ENCODE measurements around the gene AGXT2. TPM values are rescaled to one million over a fixed set of nuclear protein-coding genes. Genes with fewer than 3 reads are reported as not detected.
A peak's percentile ranks its signal among the peaks of the same experiment; 100 is the strongest.

Gene AGXT2
- total and polyA plus RNA-seq, 4 donors, result 49.4 to 67.9 (median 50.6) TPM

DNA sequence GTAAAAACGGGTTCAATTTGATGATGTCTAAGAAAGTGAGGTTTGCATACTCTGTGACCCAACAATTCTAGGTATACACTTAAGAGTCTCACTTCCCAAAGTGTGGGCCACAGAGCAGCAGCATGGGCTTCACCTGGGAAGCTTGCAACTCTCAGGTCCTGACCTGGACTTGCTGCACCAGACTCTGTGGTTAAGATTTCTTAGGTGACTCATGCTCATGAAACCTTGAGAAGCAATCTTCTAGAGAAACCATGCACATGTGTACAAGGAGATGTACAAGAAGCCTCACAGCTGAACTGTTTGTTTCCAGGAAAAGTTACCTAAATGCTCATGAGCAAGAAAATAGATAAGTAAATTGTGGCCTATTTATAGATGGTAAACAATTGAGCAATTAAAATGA lies 88.4 kb downstream of the AGXT2 start:
- H3K4me3 ChIP-seq (ENCODE audit: low read depth in 1 of 3, low read length in 3 of 3), result no peak overlapping the region
- H3K9ac ChIP-seq (ENCODE audit: low read depth in 1 of 2, low read length in 2 of 2), result no peak overlapping the region
- WGBS, result 86% methylated on average over 1 of the region's 1 CpG
- no peak overlapping the region for H3K27ac ChIP-seq (ENCODE audit: low read depth in 1 of 2, low read length in 2 of 2)
- TF ChIP-seq RXRA (IDR thresholded peaks at IDR 0.05) (no peak), SP1 (IDR thresholded peaks at IDR 0.05) (no peak), HNF4A (conservative IDR thresholded peaks at IDR 0.05) (no peak), YY1 (IDR thresholded peaks at IDR 0.05) (no peak)
- no peaks in the 10 kb centered on the region for H3K9me3 ChIP-seq (ENCODE audit: control insufficient read depth in 4 of 4, low read length in 3 of 4)
- H3K36me3 ChIP-seq (ENCODE audit: control insufficient read depth in 4 of 4, insufficient read depth in 3 of 4, low read depth in 1 of 4, low read length in 3 of 4), result peaks cover 0 to 6% (median 3%) of the 10 kb centered on the region in 4 donors
- peaks cover 0 to 13% (median 11%) of the 10 kb centered on the region in 4 donors for H3K4me1 ChIP-seq (ENCODE audit: control insufficient read depth in 4 of 4, insufficient read depth in 4 of 4, low read length in 3 of 4)
- no peaks in the 10 kb centered on the region for H3K27me3 ChIP-seq (ENCODE audit: control insufficient read depth in 4 of 4, insufficient read depth in 4 of 4, low read length in 3 of 4)
- no peak for DNase-seq (ENCODE audit: low spot score)

DNA sequence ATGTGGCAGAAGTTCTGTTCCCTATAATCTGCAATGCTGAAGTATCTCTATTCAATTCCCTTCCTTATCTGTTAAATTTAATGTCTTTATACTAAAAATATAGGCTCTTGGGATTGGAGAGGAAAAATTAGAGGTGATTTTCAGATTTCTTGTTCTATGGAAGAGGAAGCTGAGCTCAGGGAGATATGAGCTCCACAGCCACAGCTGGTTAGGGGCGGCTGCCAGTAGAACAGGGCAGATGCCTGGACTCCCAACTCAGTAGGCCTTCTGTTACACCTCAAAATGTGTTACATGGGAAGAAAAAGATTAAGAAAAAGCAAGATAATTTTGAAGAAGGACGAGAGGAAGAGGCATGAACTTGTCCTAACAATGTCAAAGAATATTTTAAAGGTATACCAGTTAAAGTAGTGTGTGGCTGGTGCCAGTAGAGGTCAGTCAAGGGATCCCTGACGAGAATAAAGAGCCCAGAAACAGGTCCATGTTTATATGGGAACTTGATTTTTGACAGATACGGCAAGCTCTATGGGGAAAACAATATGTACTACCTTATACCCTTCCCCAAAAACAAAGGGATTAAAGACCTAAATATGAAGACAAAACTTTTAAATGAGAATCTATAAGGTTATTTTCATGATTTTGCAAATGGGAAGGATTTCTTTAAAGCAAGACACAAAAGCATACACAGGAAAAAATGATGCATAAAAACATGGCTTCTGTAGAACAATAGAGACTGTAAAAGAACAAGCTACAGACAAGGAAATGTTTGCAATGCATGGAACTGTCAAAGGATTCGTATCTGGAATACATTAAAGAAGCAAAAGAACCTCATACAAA lies 89.7 kb downstream of the AGXT2 start:
- WGBS, result 48% methylated on average over 5 of the region's 5 CpGs
- Histone ChIP-seq H3K4me3 (ENCODE audit: low read depth in 1 of 3, low read length in 3 of 3) (no peak overlapping the region), H3K27ac (ENCODE audit: low read depth in 1 of 2, low read length in 2 of 2) (no peak overlapping the region), H3K9ac (ENCODE audit: low read depth in 1 of 2, low read length in 2 of 2) (no peak overlapping the region), H3K4me1 (ENCODE audit: control insufficient read depth in 4 of 4, insufficient read depth in 4 of 4, low read length in 3 of 4) (peaks cover 0 to 13% (median 11%) of the 10 kb centered on the region in 4 donors), H3K36me3 (ENCODE audit: control insufficient read depth in 4 of 4, insufficient read depth in 3 of 4, low read depth in 1 of 4, low read length in 3 of 4) (peaks cover 2 to 11% (median 6%) of the 10 kb centered on the region in 4 donors), H3K9me3 (ENCODE audit: control insufficient read depth in 4 of 4, low read length in 3 of 4) (no peaks in the 10 kb centered on the region), H3K27me3 (ENCODE audit: control insufficient read depth in 4 of 4, insufficient read depth in 4 of 4, low read length in 3 of 4) (no peaks in the 10 kb centered on the region)
- TF ChIP-seq SP1 (IDR thresholded peaks at IDR 0.05), result no peak
- TF ChIP-seq, protein P1, sequence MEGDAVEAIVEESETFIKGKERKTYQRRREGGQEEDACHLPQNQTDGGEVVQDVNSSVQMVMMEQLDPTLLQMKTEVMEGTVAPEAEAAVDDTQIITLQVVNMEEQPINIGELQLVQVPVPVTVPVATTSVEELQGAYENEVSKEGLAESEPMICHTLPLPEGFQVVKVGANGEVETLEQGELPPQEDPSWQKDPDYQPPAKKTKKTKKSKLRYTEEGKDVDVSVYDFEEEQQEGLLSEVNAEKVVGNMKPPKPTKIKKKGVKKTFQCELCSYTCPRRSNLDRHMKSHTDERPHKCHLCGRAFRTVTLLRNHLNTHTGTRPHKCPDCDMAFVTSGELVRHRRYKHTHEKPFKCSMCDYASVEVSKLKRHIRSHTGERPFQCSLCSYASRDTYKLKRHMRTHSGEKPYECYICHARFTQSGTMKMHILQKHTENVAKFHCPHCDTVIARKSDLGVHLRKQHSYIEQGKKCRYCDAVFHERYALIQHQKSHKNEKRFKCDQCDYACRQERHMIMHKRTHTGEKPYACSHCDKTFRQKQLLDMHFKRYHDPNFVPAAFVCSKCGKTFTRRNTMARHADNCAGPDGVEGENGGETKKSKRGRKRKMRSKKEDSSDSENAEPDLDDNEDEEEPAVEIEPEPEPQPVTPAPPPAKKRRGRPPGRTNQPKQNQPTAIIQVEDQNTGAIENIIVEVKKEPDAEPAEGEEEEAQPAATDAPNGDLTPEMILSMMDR (IDR thresholded peaks at IDR 0.05; ENCODE audit: low read depth, low read length, missing input control), result peak; percentile 56
- TF ChIP-seq RAD21 (IDR thresholded peaks at IDR 0.05), result peak; percentile 77 to 81
- DNase-seq (ENCODE audit: low spot score), result no peak

DNA sequence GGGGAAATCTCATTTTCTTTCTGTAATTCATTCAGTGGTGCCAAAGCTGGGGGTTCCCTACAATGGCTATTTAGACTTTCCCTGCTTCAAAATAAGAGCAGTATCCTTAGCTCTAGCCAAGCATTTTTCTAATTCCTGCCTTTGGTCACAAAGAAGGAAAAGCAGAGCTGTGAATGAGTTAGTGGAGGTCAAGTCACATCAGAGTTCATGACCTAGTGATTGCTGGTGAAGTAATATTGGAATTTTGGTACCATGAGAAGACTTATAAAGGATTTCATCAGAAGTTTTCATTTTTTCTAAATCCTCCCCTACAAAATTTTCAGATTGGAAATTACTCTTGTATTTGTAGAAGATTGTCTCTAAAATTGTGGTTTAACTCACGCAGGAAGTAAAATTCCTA lies 90.4 kb downstream of the AGXT2 start:
- no peak for DNase-seq (ENCODE audit: low spot score)
- TF ChIP-seq NR2F2 (IDR thresholded peaks at IDR 0.05), result peak; percentile 71
- TF ChIP-seq HNF4A (conservative IDR thresholded peaks at IDR 0.05), result peak; percentile 31 to 43
- peak; percentile 65 to 73 for TF ChIP-seq RXRA (IDR thresholded peaks at IDR 0.05)
- no peak for TF ChIP-seq JUND (IDR thresholded peaks at IDR 0.05)
- H3K4me1 ChIP-seq (ENCODE audit: control insufficient read depth in 4 of 4, insufficient read depth in 4 of 4, low read length in 3 of 4), result peaks cover 0 to 13% (median 10%) of the 10 kb centered on the region in 4 donors
- H3K4me3 ChIP-seq (ENCODE audit: low read depth in 1 of 3, low read length in 3 of 3), result no peak overlapping the region
- H3K27me3 ChIP-seq (ENCODE audit: control insufficient read depth in 4 of 4, insufficient read depth in 4 of 4, low read length in 3 of 4), result no peaks in the 10 kb centered on the region
- 93% methylated on average over 1 of the region's 1 CpG for WGBS
- H3K36me3 ChIP-seq (ENCODE audit: control insufficient read depth in 4 of 4, insufficient read depth in 3 of 4, low read depth in 1 of 4, low read length in 3 of 4), result peaks cover 2 to 13% (median 6%) of the 10 kb centered on the region in 4 donors
- no peak overlapping the region for H3K27ac ChIP-seq (ENCODE audit: low read depth in 1 of 2, low read length in 2 of 2)
- H3K9me3 ChIP-seq (ENCODE audit: control insufficient read depth in 4 of 4, low read length in 3 of 4), result no peaks in the 10 kb centered on the region
- H3K9ac ChIP-seq (ENCODE audit: low read depth in 1 of 2, low read length in 2 of 2), result no peak overlapping the region

Other genes starting within 250 kb of the AGXT2 start
- under 1 TPM; 0.08 to 0.19 TPM for gene TTC23L, start 208.8 kb downstream of the AGXT2 start, total RNA-seq
- gene TTC23L, start 208.8 kb downstream of the AGXT2 start, polyA plus RNA-seq, result under 1 TPM in 1 of 2 donors, not detected in 1; 0.03 TPM
- gene RAD1, start 132.4 kb downstream of the AGXT2 start, total RNA-seq, result 10 to 100 TPM; 11.1 to 17.5 TPM
- gene RAD1, start 132.4 kb downstream of the AGXT2 start, polyA plus RNA-seq, result 1 to 10 TPM; 7.2 to 7.4 TPM
- 10 to 100 TPM; 10.2 to 15.7 TPM for gene BRIX1, start 132.2 kb downstream of the AGXT2 start, total RNA-seq
- gene BRIX1, start 132.2 kb downstream of the AGXT2 start, polyA plus RNA-seq, result 10 to 100 TPM in 1 of 2 donors, 1 to 10 TPM in 1; 6.7 to 10.9 TPM
- 10 to 100 TPM; 10.7 to 21.0 TPM for gene DNAJC21, start 118.4 kb downstream of the AGXT2 start, total RNA-seq
- gene DNAJC21, start 118.4 kb downstream of the AGXT2 start, polyA plus RNA-seq, result 10 to 100 TPM in 1 of 2 donors, 1 to 10 TPM in 1; 8.8 to 12.9 TPM
- gene PRLR, start 182.5 kb upstream of the AGXT2 start, total RNA-seq, result 10 to 100 TPM; 24.8 to 44.5 TPM
- gene PRLR, start 182.5 kb upstream of the AGXT2 start, polyA plus RNA-seq, result 1 to 10 TPM; 3.5 to 3.8 TPM